ENCODE data around the gene GGCX. TPM values are rescaled to one million over a fixed set of nuclear protein-coding genes. Genes with fewer than 3 reads are reported as not detected.

Gene GGCX
- total RNA-seq, 1 donor from 2014 or later = 27.9 TPM

DNA sequence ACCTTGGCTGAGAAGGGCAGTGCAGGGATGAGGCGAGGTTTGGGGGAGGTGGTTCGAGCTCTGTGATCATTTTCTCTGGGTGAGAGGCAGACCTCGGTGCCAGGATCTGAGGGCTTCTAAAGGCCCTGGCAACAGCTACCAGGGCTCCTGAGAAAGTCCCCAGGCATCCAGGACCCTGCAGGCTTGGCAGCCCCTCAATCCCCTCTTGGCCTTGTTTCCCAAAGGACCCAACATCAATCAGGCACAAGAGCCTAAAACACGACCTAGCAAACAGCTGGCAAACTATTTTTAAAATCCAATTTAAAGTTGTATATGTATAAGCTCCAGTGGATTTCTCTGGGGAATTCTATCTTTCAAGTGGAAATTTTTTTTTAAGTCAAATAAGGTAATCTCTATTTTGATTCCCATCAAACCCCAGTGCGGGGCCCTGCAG lies 37.4 kb downstream of the GGCX start:
- no peak for TF ChIP-seq CTCF (IDR thresholded peaks at IDR 0.05; ENCODE audit: insufficient read depth, low read length, severe bottlenecking)
- no peak for FAIRE-seq

GRCh38 chr2:85523062-85523902 lies 38.0 kb downstream of the GGCX start:
- no peak for TF ChIP-seq CTCF (IDR thresholded peaks at IDR 0.05; ENCODE audit: insufficient read depth, low read length, severe bottlenecking)
- Histone ChIP-seq H3K27me3 (ENCODE audit: control insufficient read depth, insufficient read depth, low read length) (no peaks in the 10 kb centered on the region), H3K36me3 (ENCODE audit: control insufficient read depth, insufficient read depth, low read length) (no peaks in the 10 kb centered on the region), H3K4me3 (ENCODE audit: low read depth, low read length) (no peak overlapping the region)
- FAIRE-seq (no peak), DNase-seq (ENCODE audit: low read depth) (no peak)

More for the DNA sequence above, 37.4 kb downstream of the GGCX start:
- Histone ChIP-seq H3K4me3 (ENCODE audit: low read depth, low read length) (no peak overlapping the region), H3K36me3 (ENCODE audit: control insufficient read depth, insufficient read depth, low read length) (no peaks in the 10 kb centered on the region), H3K27me3 (ENCODE audit: control insufficient read depth, insufficient read depth, low read length) (no peaks in the 10 kb centered on the region)
- no peak for DNase-seq (ENCODE audit: low read depth)

DNA sequence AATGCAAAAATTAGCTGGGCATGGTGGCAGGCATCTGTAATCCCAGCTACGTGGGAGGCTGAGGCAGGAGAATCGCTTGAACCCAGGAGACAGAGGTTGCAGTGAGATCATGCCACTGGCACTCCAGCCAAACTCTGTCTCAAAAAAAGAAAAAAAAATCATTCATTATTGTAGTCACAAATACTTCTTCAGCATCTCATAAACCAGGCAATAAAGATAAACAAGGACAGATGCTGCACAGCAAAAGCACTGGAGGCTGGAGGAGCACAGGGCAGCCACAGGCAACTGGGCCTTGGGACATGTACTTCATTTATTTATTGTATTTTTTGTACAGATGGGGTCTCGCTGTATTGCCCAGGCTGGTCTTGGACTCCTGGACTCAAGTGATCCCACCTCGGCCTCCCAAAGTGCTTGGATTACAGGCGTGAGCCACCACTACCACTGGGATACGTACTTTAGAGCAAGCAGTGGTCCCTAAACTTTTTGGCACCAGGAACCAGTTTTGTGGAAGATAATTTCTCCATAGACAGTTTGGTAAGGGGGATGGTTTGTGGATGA lies 39.1 kb downstream of the GGCX start:
- no peak for DNase-seq (ENCODE audit: low read depth)

GRCh38 chr2:85516653-85517389 lies 44.5 kb downstream of the GGCX start:
- TF ChIP-seq CTCF (IDR thresholded peaks at IDR 0.05; ENCODE audit: insufficient read depth, low read length, severe bottlenecking) = no peak
- no peak overlapping the region for H3K4me3 ChIP-seq (ENCODE audit: low read depth, low read length)
- no peaks in the 10 kb centered on the region for H3K36me3 ChIP-seq (ENCODE audit: control insufficient read depth, insufficient read depth, low read length)
- DNase-seq (ENCODE audit: low read depth) (peak; percentile 63), FAIRE-seq (no peak)
- H3K27me3 ChIP-seq (ENCODE audit: control insufficient read depth, insufficient read depth, low read length) = no peaks in the 10 kb centered on the region

More for the DNA sequence above, 39.1 kb downstream of the GGCX start:
- H3K36me3 ChIP-seq (ENCODE audit: control insufficient read depth, insufficient read depth, low read length) = no peaks in the 10 kb centered on the region
- no peak for TF ChIP-seq CTCF (IDR thresholded peaks at IDR 0.05; ENCODE audit: insufficient read depth, low read length, severe bottlenecking)
- H3K4me3 ChIP-seq (ENCODE audit: low read depth, low read length) = no peak overlapping the region
- no peak for FAIRE-seq
- H3K27me3 ChIP-seq (ENCODE audit: control insufficient read depth, insufficient read depth, low read length) = no peaks in the 10 kb centered on the region

DNA sequence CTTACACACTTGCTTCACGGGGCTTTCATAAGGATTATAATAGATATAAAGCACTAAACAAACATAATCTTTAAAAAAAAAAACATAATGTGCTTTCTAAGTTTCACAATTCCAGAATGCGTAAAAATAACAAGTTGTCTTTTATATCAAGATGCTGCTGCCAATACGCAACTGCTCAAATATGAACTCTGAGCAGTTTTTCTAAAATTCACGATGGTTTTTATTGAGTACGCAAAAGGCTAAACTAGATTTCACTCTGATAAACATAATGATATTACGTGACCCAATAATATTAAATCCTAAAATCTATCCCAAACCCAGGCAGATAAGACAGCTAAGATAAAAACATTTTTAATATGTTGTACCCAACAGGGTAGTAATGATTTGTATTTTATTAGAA lies 47.0 kb downstream of the GGCX start:
- no peaks in the 10 kb centered on the region for H3K27me3 ChIP-seq (ENCODE audit: control insufficient read depth, insufficient read depth, low read length)
- H3K36me3 ChIP-seq (ENCODE audit: control insufficient read depth, insufficient read depth, low read length) = no peaks in the 10 kb centered on the region
- H3K4me3 ChIP-seq (ENCODE audit: low read depth, low read length) = no peak overlapping the region
- FAIRE-seq (no peak), DNase-seq (ENCODE audit: low read depth) (no peak)
- TF ChIP-seq CTCF (IDR thresholded peaks at IDR 0.05; ENCODE audit: insufficient read depth, low read length, severe bottlenecking) = no peak
